Measurements from ENCODE around the gene RGS19. TPM values are rescaled to one million over a fixed set of nuclear protein-coding genes. Genes with fewer than 3 reads are reported as not detected.

Gene RGS19
- total RNA-seq, 1 experiment from 2014 or later, result 12.8 TPM

DNA sequence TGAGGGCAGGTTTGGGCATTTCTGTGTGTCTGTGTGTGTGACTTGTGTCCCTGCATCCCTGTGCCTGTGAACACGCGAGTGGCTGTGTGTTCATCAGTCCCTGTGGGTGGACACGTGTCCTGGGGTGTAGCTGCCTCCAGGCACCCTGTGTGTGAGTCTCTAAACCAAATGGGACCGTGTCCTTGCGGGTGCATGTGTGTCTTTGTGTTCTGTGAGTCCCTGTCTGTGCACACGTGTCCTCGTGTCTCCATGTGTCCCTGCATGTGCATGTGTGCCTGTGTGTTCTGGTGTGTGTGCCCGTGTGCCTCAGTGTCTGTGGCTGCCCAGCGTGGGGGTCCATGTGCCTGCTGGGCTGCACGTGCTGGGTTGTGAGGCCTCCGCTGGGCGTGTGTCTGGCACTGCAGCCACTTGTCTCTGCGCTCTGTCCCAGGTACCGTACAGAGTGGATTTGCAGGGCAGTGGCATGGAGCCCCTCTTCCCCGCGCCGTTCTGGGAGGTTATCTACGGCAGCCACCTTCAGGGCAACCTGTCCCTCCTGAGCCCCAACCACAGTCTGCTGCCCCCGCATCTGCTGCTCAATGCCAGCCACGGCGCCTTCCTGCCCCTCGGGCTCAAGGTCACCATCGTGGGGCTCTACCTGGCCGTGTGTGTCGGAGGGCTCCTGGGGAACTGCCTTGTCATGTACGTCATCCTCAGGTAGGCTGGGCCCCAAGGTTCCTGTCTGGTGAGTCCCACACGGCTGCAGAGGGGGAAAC is 13.1 kb upstream of the RGS19 start:
- H3K79me2 ChIP-seq (ENCODE audit: insufficient read depth, low read length), result no peaks in the 10 kb centered on the region
- no peak overlapping the region for H2BK15ac ChIP-seq (ENCODE audit: low read depth, low read length)
- no peak overlapping the region for H3K4ac ChIP-seq (ENCODE audit: low read depth, low read length)
- no peaks in the 10 kb centered on the region for H3K23me2 ChIP-seq (ENCODE audit: insufficient read length, low read depth, low read length, poor library complexity, severe bottlenecking)
- no peaks in the 10 kb centered on the region; the same call in 1 of the 2 replicates for H3K4me1 ChIP-seq (ENCODE audit: insufficient read depth, low read length)
- Mint-ChIP-seq H3K4me1 (peaks cover 6 to 11% of the 10 kb centered on the region in 2 experiments), H3K4me3 (no peak overlapping the region), H3K9me3 (peaks cover 8 to 9% of the 10 kb centered on the region in 2 experiments), H3K27me3 (ENCODE audit: low read depth) (peaks cover 34% of the 10 kb centered on the region), H3K36me3 (ENCODE audit: insufficient read depth in 1 of 3, low read depth in 3 of 3) (peaks cover 2 to 5% (median 2%) of the 10 kb centered on the region in 3 experiments; a peak in 5 of 7 replicates), H3K27ac (peak overlapping the region in 2 of 3 experiments; percentile 49 to 70; a peak in 2 of 7 replicates)
- no peak for DNase-seq
- H3T11ph ChIP-seq (ENCODE audit: low read length), result no peak overlapping the region
- H3K9me3 ChIP-seq (ENCODE audit: control insufficient read depth, low read depth, low read length), result no peaks in the 10 kb centered on the region
- H2AK5ac ChIP-seq (ENCODE audit: insufficient read length, low read length), result no peak overlapping the region
- TF ChIP-seq, protein P1, sequence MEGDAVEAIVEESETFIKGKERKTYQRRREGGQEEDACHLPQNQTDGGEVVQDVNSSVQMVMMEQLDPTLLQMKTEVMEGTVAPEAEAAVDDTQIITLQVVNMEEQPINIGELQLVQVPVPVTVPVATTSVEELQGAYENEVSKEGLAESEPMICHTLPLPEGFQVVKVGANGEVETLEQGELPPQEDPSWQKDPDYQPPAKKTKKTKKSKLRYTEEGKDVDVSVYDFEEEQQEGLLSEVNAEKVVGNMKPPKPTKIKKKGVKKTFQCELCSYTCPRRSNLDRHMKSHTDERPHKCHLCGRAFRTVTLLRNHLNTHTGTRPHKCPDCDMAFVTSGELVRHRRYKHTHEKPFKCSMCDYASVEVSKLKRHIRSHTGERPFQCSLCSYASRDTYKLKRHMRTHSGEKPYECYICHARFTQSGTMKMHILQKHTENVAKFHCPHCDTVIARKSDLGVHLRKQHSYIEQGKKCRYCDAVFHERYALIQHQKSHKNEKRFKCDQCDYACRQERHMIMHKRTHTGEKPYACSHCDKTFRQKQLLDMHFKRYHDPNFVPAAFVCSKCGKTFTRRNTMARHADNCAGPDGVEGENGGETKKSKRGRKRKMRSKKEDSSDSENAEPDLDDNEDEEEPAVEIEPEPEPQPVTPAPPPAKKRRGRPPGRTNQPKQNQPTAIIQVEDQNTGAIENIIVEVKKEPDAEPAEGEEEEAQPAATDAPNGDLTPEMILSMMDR (conservative IDR thresholded peaks at IDR 0.05), result no peak
- H3K18ac ChIP-seq (ENCODE audit: insufficient read length, low read depth, low read length), result no peak overlapping the region
- H2BK120ac ChIP-seq (ENCODE audit: low read depth, low read length, poor library complexity, severe bottlenecking), result no peak overlapping the region
- no peaks in the 10 kb centered on the region for H3K79me1 ChIP-seq (ENCODE audit: insufficient read depth, low read depth, low read length, poor library complexity, severe bottlenecking)
- H3K9ac ChIP-seq (ENCODE audit: extremely low read depth, insufficient read length, low read length), result no peak overlapping the region
- H3K23ac ChIP-seq (ENCODE audit: insufficient read length, low read depth, low read length), result no peak overlapping the region
- no CpG with 5 or more reads among the region's 27 CpGs for WGBS (ENCODE audit: extremely low coverage, insufficient read length, low lambda C conversion rate)
- H2AFZ ChIP-seq (ENCODE audit: low read length), result no peak overlapping the region
- H4K5ac ChIP-seq (ENCODE audit: insufficient read length, low read depth, low read length), result no peak overlapping the region
- no peak overlapping the region for H3K27ac ChIP-seq (ENCODE audit: insufficient read length, low read depth, low read length)
- no peaks in the 10 kb centered on the region for H3K27me3 ChIP-seq (ENCODE audit: insufficient read depth, low read length)
- no peak overlapping the region for H2BK20ac ChIP-seq (ENCODE audit: low read depth, low read length, poor library complexity, severe bottlenecking)
- no peak overlapping the region for H3K4me2 ChIP-seq (ENCODE audit: insufficient read depth, insufficient read length, low read length)
- H3K14ac ChIP-seq (ENCODE audit: insufficient read depth, low read length), result no peak overlapping the region
- no peak overlapping the region for H2BK12ac ChIP-seq (ENCODE audit: insufficient read length, low read depth, low read length)
- no peak overlapping the region for H3K56ac ChIP-seq (ENCODE audit: insufficient read length, low read depth, low read length)
- no peaks in the 10 kb centered on the region for H4K20me1 ChIP-seq (ENCODE audit: control insufficient read depth, insufficient read depth, insufficient read length)
- H4K91ac ChIP-seq (ENCODE audit: insufficient read length, low read depth, low read length), result no peak overlapping the region
- no peak overlapping the region for H2BK5ac ChIP-seq (ENCODE audit: insufficient read length, low read length)
- H4K8ac ChIP-seq (replicated peaks; ENCODE audit: insufficient read length, low read depth, low read length), result no peak overlapping the region

Measured in H9 (cell line).